SK-N-SH treated with all-trans-retinoic acid at 6 μM for 48 hours (cell line): ENCODE measurements around the gene CXXC5.

Experiments used
- ATAC-seq: fragments of 200-7000 bp; cut with Tn5 transposase; 3 replicates; pipeline ENCODE4 v1.9.1; 2020; ENCODE audit warnings: mild to moderate bottlenecking, moderate library complexity
- ARNTL ChIP-seq: fragments of 450-650 bp; formaldehyde crosslinking; IDR thresholded peaks from 2 replicates; pipeline ENCODE4 v1.5.0; 2020; ENCODE audit warnings: low read depth, mild to moderate bottlenecking, moderate library complexity, borderline replicate concordance
- BACH2 ChIP-seq: fragments of 250-450 bp; sonication (Bioruptor Pico); IDR thresholded peaks from 2 replicates; pipeline ENCODE4 v1.9.0; 2021; ENCODE audit warnings: mild to moderate bottlenecking, borderline replicate concordance
- ESRRG ChIP-seq: fragments of 250-450 bp; sonication (Bioruptor Pico); IDR thresholded peaks from 2 replicates; pipeline ENCODE4 v1.6.1; 2021; ENCODE audit warnings: mild to moderate bottlenecking
- GLIS3 ChIP-seq: fragments of 250-450 bp; sonication (Bioruptor Pico); IDR thresholded peaks from 2 replicates; pipeline ENCODE4 v1.5.0; 2020; ENCODE audit warnings: mild to moderate bottlenecking, moderate library complexity
- ISL1 ChIP-seq: fragments of 250-450 bp; sonication (Bioruptor Pico); IDR thresholded peaks from 2 replicates; pipeline ENCODE4 v2.1.2; 2022; ENCODE audit warnings: mild to moderate bottlenecking, moderate library complexity
- OSR1 ChIP-seq: fragments of 250-450 bp; sonication (Bioruptor Pico); IDR thresholded peaks from 2 replicates; pipeline ENCODE4 v1.8.0; 2022; ENCODE audit warnings: moderate library complexity, mild to moderate bottlenecking, inconsistent platforms
- PPARA ChIP-seq: fragments of 250-450 bp; sonication (Bioruptor Pico); IDR thresholded peaks from 2 replicates; pipeline ENCODE4 v1.5.0; 2020; ENCODE audit warnings: mild to moderate bottlenecking, borderline replicate concordance
- RARB ChIP-seq: fragments of 250-450 bp; sonication (Bioruptor Pico); IDR thresholded peaks from 2 replicates; pipeline ENCODE4 v1.8.0; 2021; ENCODE audit warnings: mild to moderate bottlenecking, moderate library complexity
- SNAI2 ChIP-seq: fragments of 250-450 bp; sonication (Bioruptor Pico); IDR thresholded peaks from 2 replicates; pipeline ENCODE4 v1.5.0; 2020; ENCODE audit warnings: mild to moderate bottlenecking, moderate library complexity
- TCF4 ChIP-seq: fragments of 250-450 bp; sonication (Bioruptor Pico); IDR thresholded peaks from 2 replicates; pipeline ENCODE4 v1.8.0; 2021; ENCODE audit warnings: mild to moderate bottlenecking, moderate library complexity, borderline replicate concordance
- ZC3H10 ChIP-seq: fragments of 250-450 bp; sonication (Bioruptor Pico); IDR thresholded peaks from 2 replicates; pipeline ENCODE4 v1.5.1; 2021; ENCODE audit warnings: mild to moderate bottlenecking, moderate library complexity
- ZFP3 ChIP-seq: fragments of 250-450 bp; sonication (Bioruptor Pico); IDR thresholded peaks from 2 replicates; pipeline ENCODE4 v1.5.0; 2020; ENCODE audit warnings: mild to moderate bottlenecking, moderate library complexity
- ZFP30 ChIP-seq: fragments of 450-650 bp; formaldehyde crosslinking; IDR thresholded peaks from 2 replicates; pipeline ENCODE4 v1.5.0; 2022; ENCODE audit warnings: mild to moderate bottlenecking, moderate library complexity
- ZNF565 ChIP-seq: fragments of 450-650 bp; formaldehyde crosslinking; conservative IDR thresholded peaks from 2 replicates; pipeline ENCODE4 v1.5.0; 2020; ENCODE audit warnings: low read depth, mild to moderate bottlenecking, moderate library complexity
- ZNF70 ChIP-seq: fragments of 450-650 bp; formaldehyde crosslinking; IDR thresholded peaks from 2 replicates; pipeline ENCODE4 v1.5.0; 2020; ENCODE audit warnings: mild to moderate bottlenecking, moderate library complexity
- ZNF8 ChIP-seq: fragments of 450-650 bp; formaldehyde crosslinking; IDR thresholded peaks from 2 replicates; pipeline ENCODE4 v1.5.0; 2020; ENCODE audit warnings: mild to moderate bottlenecking, moderate library complexity
- TF ChIP-seq, protein P1 (sequence below): fragments of 250-450 bp; sonication (Bioruptor Pico); IDR thresholded peaks from 2 replicates; pipeline ENCODE4 v1.5.0; 2020; ENCODE audit warnings: mild to moderate bottlenecking, moderate library complexity
- TF ChIP-seq, protein P2 (sequence below): fragments of 250-450 bp; sonication (Bioruptor Pico); IDR thresholded peaks from 2 replicates; pipeline ENCODE4 v1.5.1; 2020; ENCODE audit warnings: low read depth, mild to moderate bottlenecking, moderate library complexity
- TF ChIP-seq, protein P3 (sequence below): fragments of 250-450 bp; sonication (Bioruptor Pico); IDR thresholded peaks from 2 replicates; pipeline ENCODE4 v1.8.0; 2021; ENCODE audit warnings: low read depth, mild to moderate bottlenecking, moderate library complexity, borderline replicate concordance
- TF ChIP-seq, protein P4 (sequence below): fragments of 250-450 bp; sonication (Bioruptor Pico); IDR thresholded peaks from 2 replicates; pipeline ENCODE4 v1.5.1; 2021; ENCODE audit warnings: mild to moderate bottlenecking, moderate library complexity
- TF ChIP-seq, protein P5 (sequence below): fragments of 250-450 bp; sonication (Bioruptor Pico); IDR thresholded peaks from 2 replicates; pipeline ENCODE4 v1.8.0; 2020; ENCODE audit warnings: mild to moderate bottlenecking, moderate library complexity, borderline replicate concordance

The CXXC5 gene

DNA sequence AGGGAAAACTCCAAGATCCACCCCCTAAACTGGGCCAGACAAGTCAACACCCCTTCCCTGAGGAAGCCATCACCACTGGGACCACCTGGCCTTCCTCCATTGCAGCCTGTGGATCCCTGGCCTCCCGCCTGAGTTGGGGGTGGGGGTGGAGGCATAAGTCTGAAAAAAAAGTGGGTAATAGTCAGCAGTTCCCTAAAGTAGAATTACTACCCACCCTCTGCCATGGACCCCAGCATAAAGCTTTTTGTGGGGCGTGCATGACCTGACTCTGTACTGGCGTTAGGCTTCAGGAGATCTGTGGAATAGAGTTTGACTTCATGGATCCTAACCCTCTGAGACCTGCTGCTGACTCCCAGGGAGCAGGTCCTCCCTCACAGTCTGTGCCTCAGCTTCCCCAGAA, 2.0 kb upstream of the CXXC5 start (continued):
- TF ChIP-seq, protein P1, sequence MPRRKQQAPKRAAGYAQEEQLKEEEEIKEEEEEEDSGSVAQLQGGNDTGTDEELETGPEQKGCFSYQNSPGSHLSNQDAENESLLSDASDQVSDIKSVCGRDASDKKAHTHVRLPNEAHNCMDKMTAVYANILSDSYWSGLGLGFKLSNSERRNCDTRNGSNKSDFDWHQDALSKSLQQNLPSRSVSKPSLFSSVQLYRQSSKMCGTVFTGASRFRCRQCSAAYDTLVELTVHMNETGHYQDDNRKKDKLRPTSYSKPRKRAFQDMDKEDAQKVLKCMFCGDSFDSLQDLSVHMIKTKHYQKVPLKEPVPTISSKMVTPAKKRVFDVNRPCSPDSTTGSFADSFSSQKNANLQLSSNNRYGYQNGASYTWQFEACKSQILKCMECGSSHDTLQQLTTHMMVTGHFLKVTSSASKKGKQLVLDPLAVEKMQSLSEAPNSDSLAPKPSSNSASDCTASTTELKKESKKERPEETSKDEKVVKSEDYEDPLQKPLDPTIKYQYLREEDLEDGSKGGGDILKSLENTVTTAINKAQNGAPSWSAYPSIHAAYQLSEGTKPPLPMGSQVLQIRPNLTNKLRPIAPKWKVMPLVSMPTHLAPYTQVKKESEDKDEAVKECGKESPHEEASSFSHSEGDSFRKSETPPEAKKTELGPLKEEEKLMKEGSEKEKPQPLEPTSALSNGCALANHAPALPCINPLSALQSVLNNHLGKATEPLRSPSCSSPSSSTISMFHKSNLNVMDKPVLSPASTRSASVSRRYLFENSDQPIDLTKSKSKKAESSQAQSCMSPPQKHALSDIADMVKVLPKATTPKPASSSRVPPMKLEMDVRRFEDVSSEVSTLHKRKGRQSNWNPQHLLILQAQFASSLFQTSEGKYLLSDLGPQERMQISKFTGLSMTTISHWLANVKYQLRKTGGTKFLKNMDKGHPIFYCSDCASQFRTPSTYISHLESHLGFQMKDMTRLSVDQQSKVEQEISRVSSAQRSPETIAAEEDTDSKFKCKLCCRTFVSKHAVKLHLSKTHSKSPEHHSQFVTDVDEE (CRISPR knock-in tag) = no peak
- TF ChIP-seq BACH2 (CRISPR knock-in tag) (no peak), ARNTL (CRISPR knock-in tag) (no peak), ZNF70 (CRISPR knock-in tag) (no peak), PPARA (no peak), RARB (CRISPR knock-in tag) (no peak), ESRRG (CRISPR knock-in tag) (no peak), OSR1 (CRISPR knock-in tag) (no peak), ZFP30 (no peak)

DNA sequence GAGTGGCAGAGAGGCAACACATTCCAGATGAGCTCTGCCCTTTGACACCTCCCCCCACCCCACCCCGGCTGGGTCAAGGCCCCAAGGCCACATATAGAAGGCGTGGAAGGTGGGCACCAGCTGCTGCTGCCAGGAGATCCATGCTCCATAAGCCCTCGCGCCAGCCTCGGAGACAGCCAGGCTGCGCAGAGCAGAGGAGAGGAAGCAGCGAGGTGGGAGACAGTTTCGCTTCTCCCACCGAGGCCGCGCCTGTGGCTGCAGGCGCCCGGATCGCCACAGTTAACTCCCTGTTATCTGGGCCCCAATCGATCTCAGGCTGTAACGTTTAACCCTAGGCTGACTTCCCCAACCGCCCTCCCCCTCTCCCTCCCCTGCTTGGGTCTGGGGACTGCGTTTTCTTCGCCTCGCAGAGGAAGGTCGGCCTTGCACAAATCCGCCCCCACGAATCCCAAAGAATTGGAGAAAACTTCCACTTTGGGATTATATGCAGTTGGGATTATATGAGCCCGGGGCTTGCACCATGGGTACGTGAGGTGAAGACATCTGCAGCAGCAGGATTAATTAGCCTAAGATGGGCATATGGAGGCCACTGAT, 1.1 kb upstream of the CXXC5 start:
- ATAC-seq = no peak

DNA sequence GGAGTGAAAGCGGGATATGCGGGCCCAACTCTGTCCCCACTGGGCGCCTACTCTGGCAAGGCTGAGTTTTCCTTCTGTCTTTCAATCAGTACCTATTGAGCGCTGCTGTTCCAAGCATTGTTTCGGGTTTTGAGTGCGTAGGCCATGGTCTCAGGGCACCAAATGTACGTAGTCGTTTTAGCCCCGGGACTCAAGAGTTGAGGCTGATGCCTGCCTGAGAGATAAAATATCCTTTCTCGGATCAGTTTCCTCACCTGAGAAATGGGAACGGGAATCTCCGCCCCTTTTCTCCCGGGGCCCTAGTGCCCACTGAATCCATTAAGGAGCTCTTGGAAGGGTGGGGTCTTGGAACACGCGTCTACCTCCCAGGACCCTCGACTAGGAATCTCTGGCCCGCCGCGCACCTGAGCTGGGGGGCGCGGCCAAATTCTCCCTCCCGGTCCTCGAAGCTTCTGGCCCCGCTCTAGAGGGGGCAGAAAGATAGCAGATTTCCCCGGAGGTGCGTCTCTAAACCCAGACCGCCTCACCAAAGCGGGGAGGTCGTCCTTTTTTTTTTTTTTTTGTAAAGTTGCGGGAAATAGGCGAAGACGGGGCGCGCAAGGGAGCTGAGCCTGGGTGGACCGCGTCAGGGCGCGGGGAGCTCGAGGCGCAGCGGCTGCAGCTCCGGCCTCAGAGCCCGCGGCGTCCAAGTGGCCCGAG, 494 bp upstream of the CXXC5 start:
- no peak for ATAC-seq
- no peak for TF ChIP-seq SNAI2 (CRISPR knock-in tag)
- TF ChIP-seq RARB (CRISPR knock-in tag) = no peak
- TF ChIP-seq PPARA = no peak
- TF ChIP-seq, protein P1 (CRISPR knock-in tag) = no peak
- TF ChIP-seq ESRRG (CRISPR knock-in tag) = no peak
- no peak for TF ChIP-seq ZFP30
- TF ChIP-seq, protein P2, sequence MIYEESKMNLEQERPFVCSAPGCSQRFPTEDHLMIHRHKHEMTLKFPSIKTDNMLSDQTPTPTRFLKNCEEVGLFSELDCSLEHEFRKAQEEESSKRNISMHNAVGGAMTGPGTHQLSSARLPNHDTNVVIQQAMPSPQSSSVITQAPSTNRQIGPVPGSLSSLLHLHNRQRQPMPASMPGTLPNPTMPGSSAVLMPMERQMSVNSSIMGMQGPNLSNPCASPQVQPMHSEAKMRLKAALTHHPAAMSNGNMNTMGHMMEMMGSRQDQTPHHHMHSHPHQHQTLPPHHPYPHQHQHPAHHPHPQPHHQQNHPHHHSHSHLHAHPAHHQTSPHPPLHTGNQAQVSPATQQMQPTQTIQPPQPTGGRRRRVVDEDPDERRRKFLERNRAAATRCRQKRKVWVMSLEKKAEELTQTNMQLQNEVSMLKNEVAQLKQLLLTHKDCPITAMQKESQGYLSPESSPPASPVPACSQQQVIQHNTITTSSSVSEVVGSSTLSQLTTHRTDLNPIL (CRISPR knock-in tag) = no peak
- no peak for TF ChIP-seq GLIS3 (CRISPR knock-in tag)
- TF ChIP-seq ZFP3 (CRISPR knock-in tag) = no peak
- TF ChIP-seq TCF4 (CRISPR knock-in tag) = no peak
- no peak for TF ChIP-seq ARNTL (CRISPR knock-in tag)
- no peak for TF ChIP-seq ZNF565 (CRISPR knock-in tag)
- TF ChIP-seq ZNF8 (CRISPR knock-in tag) = no peak
- no peak for TF ChIP-seq ZC3H10 (CRISPR knock-in tag)

More for the DNA sequence above, 1.1 kb upstream of the CXXC5 start:
- TF ChIP-seq ISL1 (CRISPR knock-in tag) (no peak), PPARA (no peak), OSR1 (CRISPR knock-in tag) (no peak), SNAI2 (CRISPR knock-in tag) (no peak), ARNTL (CRISPR knock-in tag) (no peak), ZFP3 (CRISPR knock-in tag) (no peak), TCF4 (CRISPR knock-in tag) (no peak), ESRRG (CRISPR knock-in tag) (no peak), RARB (CRISPR knock-in tag) (no peak)
- TF ChIP-seq, protein P3, sequence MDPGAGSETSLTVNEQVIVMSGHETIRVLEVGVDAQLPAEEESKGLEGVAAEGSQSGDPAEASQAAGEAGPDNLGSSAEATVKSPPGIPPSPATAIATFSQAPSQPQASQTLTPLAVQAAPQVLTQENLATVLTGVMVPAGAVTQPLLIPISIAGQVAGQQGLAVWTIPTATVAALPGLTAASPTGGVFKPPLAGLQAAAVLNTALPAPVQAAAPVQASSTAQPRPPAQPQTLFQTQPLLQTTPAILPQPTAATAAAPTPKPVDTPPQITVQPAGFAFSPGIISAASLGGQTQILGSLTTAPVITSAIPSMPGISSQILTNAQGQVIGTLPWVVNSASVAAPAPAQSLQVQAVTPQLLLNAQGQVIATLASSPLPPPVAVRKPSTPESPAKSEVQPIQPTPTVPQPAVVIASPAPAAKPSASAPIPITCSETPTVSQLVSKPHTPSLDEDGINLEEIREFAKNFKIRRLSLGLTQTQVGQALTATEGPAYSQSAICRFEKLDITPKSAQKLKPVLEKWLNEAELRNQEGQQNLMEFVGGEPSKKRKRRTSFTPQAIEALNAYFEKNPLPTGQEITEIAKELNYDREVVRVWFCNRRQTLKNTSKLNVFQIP (CRISPR knock-in tag) = no peak
- TF ChIP-seq, protein P4, sequence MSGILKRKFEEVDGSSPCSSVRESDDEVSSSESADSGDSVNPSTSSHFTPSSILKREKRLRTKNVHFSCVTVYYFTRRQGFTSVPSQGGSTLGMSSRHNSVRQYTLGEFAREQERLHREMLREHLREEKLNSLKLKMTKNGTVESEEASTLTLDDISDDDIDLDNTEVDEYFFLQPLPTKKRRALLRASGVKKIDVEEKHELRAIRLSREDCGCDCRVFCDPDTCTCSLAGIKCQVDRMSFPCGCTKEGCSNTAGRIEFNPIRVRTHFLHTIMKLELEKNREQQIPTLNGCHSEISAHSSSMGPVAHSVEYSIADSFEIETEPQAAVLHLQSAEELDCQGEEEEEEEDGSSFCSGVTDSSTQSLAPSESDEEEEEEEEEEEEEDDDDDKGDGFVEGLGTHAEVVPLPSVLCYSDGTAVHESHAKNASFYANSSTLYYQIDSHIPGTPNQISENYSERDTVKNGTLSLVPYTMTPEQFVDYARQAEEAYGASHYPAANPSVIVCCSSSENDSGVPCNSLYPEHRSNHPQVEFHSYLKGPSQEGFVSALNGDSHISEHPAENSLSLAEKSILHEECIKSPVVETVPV (CRISPR knock-in tag) = no peak
- TF ChIP-seq, protein P5, sequence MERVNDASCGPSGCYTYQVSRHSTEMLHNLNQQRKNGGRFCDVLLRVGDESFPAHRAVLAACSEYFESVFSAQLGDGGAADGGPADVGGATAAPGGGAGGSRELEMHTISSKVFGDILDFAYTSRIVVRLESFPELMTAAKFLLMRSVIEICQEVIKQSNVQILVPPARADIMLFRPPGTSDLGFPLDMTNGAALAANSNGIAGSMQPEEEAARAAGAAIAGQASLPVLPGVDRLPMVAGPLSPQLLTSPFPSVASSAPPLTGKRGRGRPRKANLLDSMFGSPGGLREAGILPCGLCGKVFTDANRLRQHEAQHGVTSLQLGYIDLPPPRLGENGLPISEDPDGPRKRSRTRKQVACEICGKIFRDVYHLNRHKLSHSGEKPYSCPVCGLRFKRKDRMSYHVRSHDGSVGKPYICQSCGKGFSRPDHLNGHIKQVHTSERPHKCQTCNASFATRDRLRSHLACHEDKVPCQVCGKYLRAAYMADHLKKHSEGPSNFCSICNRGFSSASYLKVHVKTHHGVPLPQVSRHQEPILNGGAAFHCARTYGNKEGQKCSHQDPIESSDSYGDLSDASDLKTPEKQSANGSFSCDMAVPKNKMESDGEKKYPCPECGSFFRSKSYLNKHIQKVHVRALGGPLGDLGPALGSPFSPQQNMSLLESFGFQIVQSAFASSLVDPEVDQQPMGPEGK (CRISPR knock-in tag) = no peak
- TF ChIP-seq, all 23 proteins: peak for 0
